ENCODE measurements around the gene HS1BP3. TPM values are rescaled to one million over a fixed set of nuclear protein-coding genes. Genes with fewer than 3 reads are reported as not detected.

The HS1BP3 gene
- total RNA-seq, 1 donor from 2014 or later, result 10.0 TPM

DNA sequence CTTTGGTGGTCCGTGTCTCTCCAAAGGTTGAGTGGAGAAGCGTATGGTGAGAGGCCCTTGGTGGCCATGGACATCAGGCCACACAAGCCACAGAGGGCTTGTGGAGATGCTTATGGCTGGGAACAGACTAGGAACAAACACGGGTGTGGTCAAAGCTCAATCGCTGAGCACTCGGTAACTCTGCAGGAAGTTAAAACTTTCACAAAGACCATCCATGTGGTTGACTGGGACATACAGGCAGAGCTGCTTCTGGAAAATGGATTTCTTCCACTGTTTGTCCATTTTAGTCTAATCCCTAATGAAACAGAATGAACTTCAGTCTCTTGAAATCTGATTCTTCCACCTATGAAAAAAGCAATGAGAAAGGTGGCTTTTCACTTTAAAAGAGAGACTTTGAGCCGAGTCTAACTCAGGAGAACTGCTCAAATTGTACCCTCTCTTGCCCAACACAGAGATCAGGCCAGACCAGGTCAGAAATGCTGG, 33.7 kb upstream of the HS1BP3 start:
- Mint-ChIP-seq H3K9me3 (no peaks in the 10 kb centered on the region), H3K4me3 (no peak overlapping the region), H3K36me3 (peaks cover 34% of the 10 kb centered on the region), H3K27me3 (ENCODE audit: insufficient read depth, low read depth) (peaks cover 2% of the 10 kb centered on the region), H3K4me1 (peaks cover 2% of the 10 kb centered on the region), H3K27ac (no peak overlapping the region)
- Histone ChIP-seq H3F3A (ENCODE audit: low read depth) (no peaks in the 10 kb centered on the region), H3K4me1 (no peaks in the 10 kb centered on the region), H3K4me3 (no peak overlapping the region), H3K27me3 (no peaks in the 10 kb centered on the region), H3K9ac (no peak overlapping the region), H3K27ac (no peak overlapping the region), H3K4me2 (no peak overlapping the region), H3K9me3 (ENCODE audit: low read depth) (no peaks in the 10 kb centered on the region), H3K36me3 (no peaks in the 10 kb centered on the region), H4K20me1 (ENCODE audit: low read depth) (no peaks in the 10 kb centered on the region), H2AFZ (replicated peaks) (no peak overlapping the region), H3K79me2 (ENCODE audit: low read depth) (no peaks in the 10 kb centered on the region)
- TF ChIP-seq EZH2 (IDR thresholded peaks at IDR 0.05) (no peak), EZH2phosphoT487 (IDR thresholded peaks at IDR 0.05) (no peak)
- TF ChIP-seq, protein P1, sequence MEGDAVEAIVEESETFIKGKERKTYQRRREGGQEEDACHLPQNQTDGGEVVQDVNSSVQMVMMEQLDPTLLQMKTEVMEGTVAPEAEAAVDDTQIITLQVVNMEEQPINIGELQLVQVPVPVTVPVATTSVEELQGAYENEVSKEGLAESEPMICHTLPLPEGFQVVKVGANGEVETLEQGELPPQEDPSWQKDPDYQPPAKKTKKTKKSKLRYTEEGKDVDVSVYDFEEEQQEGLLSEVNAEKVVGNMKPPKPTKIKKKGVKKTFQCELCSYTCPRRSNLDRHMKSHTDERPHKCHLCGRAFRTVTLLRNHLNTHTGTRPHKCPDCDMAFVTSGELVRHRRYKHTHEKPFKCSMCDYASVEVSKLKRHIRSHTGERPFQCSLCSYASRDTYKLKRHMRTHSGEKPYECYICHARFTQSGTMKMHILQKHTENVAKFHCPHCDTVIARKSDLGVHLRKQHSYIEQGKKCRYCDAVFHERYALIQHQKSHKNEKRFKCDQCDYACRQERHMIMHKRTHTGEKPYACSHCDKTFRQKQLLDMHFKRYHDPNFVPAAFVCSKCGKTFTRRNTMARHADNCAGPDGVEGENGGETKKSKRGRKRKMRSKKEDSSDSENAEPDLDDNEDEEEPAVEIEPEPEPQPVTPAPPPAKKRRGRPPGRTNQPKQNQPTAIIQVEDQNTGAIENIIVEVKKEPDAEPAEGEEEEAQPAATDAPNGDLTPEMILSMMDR (IDR thresholded peaks at IDR 0.05), result no peak
- DNase-seq (ENCODE audit: low spot score), result no peak

DNA sequence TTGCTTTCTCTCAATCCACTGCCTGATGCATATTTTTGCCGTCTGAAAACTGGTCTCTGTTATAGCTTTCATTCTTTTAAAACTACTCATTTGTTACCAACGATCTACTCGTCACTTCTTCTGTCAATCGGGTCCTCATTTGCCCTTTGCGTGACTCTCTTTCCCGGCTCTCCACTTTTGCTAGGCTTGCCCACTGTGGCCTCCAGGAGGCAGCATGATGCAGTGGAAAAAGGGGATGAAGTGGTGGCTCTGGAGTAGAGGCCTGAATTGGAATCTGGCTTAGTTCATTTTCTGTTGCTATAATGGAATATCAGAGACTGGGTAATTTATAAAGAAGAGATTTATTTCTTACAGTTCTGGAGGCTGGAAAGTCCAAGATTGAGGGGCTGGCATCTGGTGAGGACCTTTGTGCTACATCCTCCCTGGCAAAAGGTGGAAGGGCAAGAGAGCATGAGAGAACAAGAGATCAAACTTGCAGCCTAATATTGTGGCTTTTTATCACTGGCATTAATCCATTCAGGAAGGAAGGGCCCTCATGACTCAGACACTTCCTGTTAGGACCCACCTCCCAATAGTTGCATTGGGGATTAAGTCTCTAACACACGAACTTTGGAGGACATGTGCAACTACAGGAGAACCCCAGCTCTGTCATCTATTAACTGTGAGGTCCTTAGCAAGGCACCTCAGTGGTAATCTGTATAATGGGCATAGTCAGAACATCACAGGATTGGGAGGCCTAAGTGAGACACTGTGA, 31.4 kb upstream of the HS1BP3 start:
- no peaks in the 10 kb centered on the region for H3K36me3 ChIP-seq
- no peak overlapping the region for H3K4me2 ChIP-seq
- H3K9me3 Mint-ChIP-seq, result no peaks in the 10 kb centered on the region

DNA sequence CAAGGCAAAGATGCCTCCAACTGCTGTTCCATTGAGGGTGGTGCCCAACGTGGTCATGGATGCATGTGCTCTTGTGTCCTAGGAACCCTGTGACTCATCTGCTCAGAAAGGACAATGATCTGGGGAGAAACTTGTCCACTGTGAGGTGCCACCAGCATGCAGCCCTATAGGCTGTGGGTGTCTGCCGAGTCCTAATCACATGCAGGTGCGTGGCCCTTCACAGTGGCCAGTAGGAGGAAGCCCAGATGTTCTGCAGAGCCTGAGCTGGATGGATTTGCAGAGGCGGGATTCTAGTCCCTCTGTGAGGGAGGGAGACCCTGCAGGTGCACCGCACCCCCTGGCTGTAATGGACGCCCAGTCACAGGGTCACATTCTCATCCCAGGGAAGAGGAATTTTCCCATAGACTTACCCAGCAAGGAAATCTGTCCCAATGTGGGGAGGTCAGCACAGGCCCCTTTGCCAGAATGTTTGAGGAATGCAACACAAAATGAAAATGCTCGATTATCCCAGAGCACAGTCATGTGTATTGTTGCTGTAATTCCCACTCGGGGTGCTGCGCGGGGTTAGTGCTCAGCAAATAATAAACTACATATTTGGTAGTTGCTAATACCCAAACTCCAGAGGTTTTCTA, 30.0 kb upstream of the HS1BP3 start:
- peaks cover 2% of the 10 kb centered on the region for H4K20me1 ChIP-seq (ENCODE audit: low read depth)
- H2AFZ ChIP-seq (replicated peaks), result no peak overlapping the region
- Mint-ChIP-seq H3K9me3 (no peaks in the 10 kb centered on the region), H3K27me3 (ENCODE audit: insufficient read depth, low read depth) (peaks cover 3% of the 10 kb centered on the region), H3K27ac (no peak overlapping the region), H3K4me1 (peaks cover 7% of the 10 kb centered on the region), H3K4me3 (no peak overlapping the region), H3K36me3 (peaks cover 17% of the 10 kb centered on the region)
- H3K4me2 ChIP-seq, result no peak overlapping the region
- TF ChIP-seq EZH2 (IDR thresholded peaks at IDR 0.05) (no peak), EZH2phosphoT487 (IDR thresholded peaks at IDR 0.05) (no peak)
- TF ChIP-seq, protein P1 (IDR thresholded peaks at IDR 0.05), result no peak
- H3K27me3 ChIP-seq, result peaks cover under 1% of the 10 kb centered on the region
- H3K79me2 ChIP-seq (ENCODE audit: low read depth), result no peaks in the 10 kb centered on the region
- H3K4me3 ChIP-seq, result no peak overlapping the region
- no peaks in the 10 kb centered on the region for H3K9me3 ChIP-seq (ENCODE audit: low read depth)
- peaks cover 3% of the 10 kb centered on the region for H3F3A ChIP-seq (ENCODE audit: low read depth)
- DNase-seq (ENCODE audit: low spot score), result no peak
- H3K9ac ChIP-seq, result no peak overlapping the region
- H3K4me1 ChIP-seq, result no peaks in the 10 kb centered on the region
- H3K36me3 ChIP-seq, result no peaks in the 10 kb centered on the region
- no peak overlapping the region for H3K27ac ChIP-seq

More for the DNA sequence above, 31.4 kb upstream of the HS1BP3 start:
- H3K27me3 Mint-ChIP-seq (ENCODE audit: insufficient read depth, low read depth), result peaks cover 2% of the 10 kb centered on the region
- DNase-seq (ENCODE audit: low spot score), result peak; percentile 34
- no peaks in the 10 kb centered on the region for H3K27me3 ChIP-seq
- H3K9ac ChIP-seq, result no peak overlapping the region
- no peaks in the 10 kb centered on the region for H3K79me2 ChIP-seq (ENCODE audit: low read depth)
- no peak overlapping the region for H2AFZ ChIP-seq (replicated peaks)
- H3K4me1 Mint-ChIP-seq, result peaks cover 2% of the 10 kb centered on the region
- H3K4me3 Mint-ChIP-seq, result no peak overlapping the region
- H3K9me3 ChIP-seq (ENCODE audit: low read depth), result no peaks in the 10 kb centered on the region
- TF ChIP-seq, protein P1 (IDR thresholded peaks at IDR 0.05), result peak; percentile 65
- TF ChIP-seq EZH2 (IDR thresholded peaks at IDR 0.05), result no peak
- TF ChIP-seq EZH2phosphoT487 (IDR thresholded peaks at IDR 0.05), result no peak
- H3K27ac ChIP-seq, result no peak overlapping the region
- no peak overlapping the region for H3K4me3 ChIP-seq
- peaks cover 2% of the 10 kb centered on the region for H3F3A ChIP-seq (ENCODE audit: low read depth)
- peaks cover 22% of the 10 kb centered on the region for H3K36me3 Mint-ChIP-seq
- H3K4me1 ChIP-seq, result no peaks in the 10 kb centered on the region
- H3K27ac Mint-ChIP-seq, result no peak overlapping the region
- H4K20me1 ChIP-seq (ENCODE audit: low read depth), result no peaks in the 10 kb centered on the region

Measured in neural progenitor cell (in vitro differentiated cells).